NCI-H774 (cell line): ENCODE results near the gene AKR1A1.
A peak's percentile ranks its signal among the peaks of the same experiment; 100 is the strongest.
"Not testable (repeated sequence)": the region's sequence is repeated elsewhere in the genome, so short reads cannot be mapped to it uniquely, and the experiment has no call there.

Source experiments
- DNase-seq: peaks from one replicate; lab custom pipeline; 2025; lab: John Stamatoyannopoulos, UW

The AKR1A1 gene

GRCh38 chr1:45550401-45551351, at the start of gene AKR1A1:
TSS of gene AKR1A1 (plus strand) at chr1:45550826. CDS start at chr1:45561795, 10,969 bp downstream.
- DNase-seq, result peak; percentile 99

DNA sequence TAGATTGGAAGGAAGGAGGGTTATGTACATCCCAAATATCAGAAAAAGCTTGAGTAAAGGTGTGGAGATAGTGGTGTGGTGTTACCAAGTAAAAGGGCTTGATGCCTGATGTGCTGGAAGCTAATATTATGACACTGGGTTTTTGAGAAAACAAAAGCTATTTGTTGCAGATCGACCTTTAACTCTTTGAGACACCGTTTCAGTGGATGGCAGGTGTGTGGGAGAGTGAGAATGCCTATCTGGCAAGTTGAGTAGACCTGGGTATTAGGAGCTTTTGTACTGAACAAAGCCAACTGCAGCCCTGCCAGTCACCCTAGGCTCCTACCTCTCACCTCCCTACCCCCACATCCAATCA, 49.1 kb upstream of the AKR1A1 start:
- no peak for DNase-seq

GRCh38 chr1:45503462-45504360, 46.9 kb upstream of the AKR1A1 start:
- no peak for DNase-seq

GRCh38 chr1:45507195-45507594, 43.4 kb upstream of the AKR1A1 start:
- DNase-seq, result no peak

- DNase-seq, result no peak
Observed at GRCh38 chr1:45507893-45508292, 42.7 kb upstream of the AKR1A1 start.

DNA sequence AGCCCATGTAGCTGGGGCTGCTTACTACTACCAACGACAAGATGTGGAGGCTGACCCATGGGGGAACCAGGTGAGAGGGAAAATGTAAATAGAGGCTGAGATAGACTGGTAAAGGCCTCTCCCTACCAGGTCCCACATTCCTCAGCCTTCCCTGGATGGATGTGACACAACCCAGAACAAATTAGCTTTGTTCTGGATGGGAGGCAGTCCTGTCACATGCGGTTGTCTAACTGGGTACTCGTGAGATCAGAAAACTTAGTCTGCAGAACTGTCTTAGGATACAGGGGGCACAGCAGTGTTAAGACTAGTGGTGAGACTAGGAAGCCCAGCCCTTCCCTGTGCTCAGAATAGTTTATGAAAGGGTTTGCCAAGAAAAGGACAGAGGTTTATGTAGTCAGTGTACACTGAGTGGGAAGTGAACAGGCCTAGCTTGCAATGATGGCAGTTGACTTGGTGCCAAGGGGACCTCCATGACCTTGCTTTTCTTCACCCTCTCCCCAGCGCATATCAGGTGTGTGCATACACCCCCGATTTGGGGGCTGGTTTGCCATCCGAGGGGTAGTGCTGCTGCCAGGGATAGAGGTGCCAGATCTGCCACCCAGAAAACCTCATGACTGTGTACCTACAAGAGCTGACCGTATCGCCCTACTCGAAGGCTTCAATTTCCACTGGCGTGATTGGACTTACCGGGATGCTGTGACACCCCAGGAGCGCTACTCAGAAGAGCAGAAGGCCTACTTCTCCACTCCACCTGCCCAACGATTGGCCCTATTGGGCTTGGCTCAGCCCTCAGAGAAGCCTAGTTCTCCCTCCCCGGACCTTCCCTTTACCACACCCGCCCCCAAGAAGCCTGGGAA, 42.1 kb upstream of the AKR1A1 start:
- no peak for DNase-seq

GRCh38 chr1:45510036-45510971, 40.3 kb upstream of the AKR1A1 start:
- DNase-seq, result no peak

DNA sequence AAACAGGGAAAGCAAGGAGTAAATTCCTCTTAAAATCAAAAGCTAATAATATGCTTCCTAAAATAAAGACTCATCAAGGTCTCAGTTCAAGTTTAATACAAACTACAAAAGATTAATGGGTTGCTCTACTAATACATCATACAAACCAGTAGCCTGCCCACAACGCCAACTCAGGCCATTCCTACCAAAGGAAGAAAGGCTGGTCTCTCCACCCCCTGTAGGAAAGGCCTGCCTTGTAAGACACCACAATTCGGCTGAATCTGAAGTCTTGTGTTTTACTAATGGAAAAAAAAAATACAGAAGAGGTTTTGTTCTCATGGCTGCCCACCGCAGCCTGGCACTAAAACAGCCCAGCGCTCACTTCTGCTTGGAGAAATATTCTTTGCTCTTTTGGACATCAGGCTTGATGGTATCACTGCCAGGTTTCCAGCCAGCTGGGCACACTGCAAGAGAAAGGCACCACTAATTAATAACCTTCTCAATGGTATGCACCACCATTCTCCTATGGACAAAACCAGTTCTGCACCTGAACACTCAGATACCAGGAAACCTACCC, 39.6 kb upstream of the AKR1A1 start:
- no peak for DNase-seq

- DNase-seq, result peak; percentile 61
Observed at GRCh38 chr1:45512641-45513054, 38.0 kb upstream of the AKR1A1 start.

- not testable (repeated sequence) for DNase-seq
Observed at GRCh38 chr1:45513532-45514260, 36.9 kb upstream of the AKR1A1 start.

DNA sequence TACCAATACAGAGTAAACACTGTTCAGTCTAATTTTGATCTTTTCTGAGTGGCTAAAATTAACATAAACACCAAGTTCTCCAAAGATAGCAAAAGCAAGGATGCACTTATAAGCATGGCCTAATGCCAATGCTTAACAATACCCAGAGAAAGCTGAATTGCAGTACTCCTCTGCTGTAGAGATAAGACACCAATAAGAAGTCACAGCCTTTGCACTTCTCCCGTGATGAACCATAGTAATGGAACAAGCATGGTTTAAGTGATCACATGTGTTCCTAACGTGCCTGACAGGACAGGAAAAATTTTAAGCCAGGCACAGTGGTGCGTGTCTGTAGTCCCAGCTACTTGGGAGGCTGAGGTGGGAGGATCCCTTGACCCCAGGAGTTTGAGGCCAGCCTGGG, 34.6 kb upstream of the AKR1A1 start:
- no peak for DNase-seq

DNA sequence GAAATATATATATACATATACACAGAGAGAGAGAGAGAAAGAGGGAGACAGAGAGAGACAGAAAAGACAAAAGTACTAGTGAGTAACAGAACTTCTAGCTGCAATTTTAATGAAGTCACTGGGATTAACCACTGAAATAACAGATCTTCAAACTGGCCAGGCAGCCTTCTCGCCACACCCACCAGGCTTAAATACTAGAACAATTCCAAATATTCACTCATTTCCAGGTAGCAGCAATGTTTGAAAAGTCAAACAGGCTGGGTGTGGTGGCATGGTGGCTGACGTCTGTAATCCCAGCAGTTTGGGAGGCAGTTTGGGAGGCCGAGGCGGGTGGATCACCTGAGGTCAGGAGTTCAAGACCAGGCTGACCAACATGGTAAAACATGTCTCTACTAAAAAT, 34.2 kb upstream of the AKR1A1 start:
- no peak for DNase-seq

DNA sequence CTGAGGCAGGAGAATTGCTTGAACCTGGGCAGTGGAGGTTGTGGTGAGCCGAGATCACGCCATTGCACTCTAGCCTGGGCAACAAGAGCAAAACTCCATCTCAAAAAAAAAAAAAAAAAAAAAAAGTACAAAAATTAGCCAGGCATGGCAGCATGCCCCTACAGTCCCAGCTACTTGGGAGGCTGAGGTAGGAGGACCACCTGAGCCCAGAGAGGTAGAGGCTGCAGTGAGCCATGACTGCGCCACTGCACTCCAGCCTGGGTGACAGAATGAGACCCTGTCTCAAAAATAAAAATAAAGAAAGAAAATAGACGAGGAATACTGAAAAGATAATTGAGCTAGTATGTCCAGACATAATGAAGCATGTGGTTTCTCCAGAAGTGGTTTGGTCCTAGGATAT, 32.3 kb upstream of the AKR1A1 start:
- DNase-seq, result not testable (repeated sequence)

GRCh38 chr1:45518910-45519309, 31.7 kb upstream of the AKR1A1 start:
- no peak for DNase-seq

DNA sequence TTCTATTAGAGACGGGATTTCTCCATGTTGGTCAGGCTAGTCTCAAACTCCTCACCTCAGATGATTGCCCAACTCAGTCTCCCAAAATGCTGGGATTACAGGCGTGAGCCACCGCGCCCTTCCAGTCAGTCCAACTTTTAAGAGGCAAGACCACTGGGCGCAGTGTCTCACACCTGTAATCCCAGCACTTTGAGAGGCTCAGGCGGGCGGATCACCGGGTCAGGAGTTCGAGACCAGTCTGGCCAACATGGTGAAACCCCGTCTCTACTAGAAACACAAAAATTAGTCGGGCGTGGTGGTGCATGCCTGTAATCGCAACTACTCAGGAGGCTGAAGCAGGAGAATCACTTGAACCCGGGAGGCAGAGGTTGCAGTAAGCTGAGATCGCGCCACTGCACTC, 30.9 kb upstream of the AKR1A1 start:
- not testable (repeated sequence) for DNase-seq

DNA sequence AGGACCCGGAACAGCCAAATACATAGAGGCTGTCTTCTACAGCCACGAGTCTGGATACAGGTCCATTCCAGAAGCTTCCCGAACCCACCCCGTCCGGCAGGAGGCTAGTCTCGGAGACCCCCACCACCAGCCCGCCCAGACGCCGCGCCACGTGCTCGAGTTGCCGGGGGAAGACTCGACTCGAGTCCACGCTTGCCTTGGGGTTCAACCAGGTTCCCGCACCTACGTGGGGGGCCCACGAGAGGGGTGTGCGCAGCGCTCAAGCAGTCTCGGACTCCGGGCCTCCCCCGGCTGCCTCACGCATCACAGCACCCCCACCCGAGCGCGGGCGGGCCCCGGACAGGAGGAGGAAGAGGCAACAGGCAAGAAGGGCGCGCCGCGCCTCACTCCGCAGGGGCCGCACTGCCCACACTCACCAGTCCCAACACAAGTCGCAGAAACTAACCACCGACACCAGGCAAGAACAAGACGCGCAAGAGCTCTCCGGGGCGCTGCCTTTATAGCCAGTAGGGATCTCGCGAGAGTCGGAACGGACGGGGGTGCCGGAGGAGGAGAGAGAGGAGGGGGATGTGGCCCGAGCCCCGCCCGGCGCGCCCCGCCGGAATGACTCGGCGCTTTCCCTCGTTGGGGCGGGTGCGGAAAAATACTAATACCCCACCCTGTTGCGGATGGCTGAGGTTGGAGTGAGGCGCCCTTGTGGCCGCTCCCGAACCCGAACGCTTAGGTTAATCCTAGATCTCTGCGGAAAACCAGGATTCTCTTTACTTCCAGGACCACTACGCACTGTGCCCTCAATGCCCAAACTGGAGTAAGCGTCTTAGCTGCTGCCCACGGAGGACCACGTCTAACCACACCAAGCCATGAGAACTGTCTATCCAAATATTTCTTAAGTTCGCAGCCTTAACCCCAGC, 29.0 kb upstream of the AKR1A1 start, which contains the start of gene PRDX1:
PRDX1 (minus strand) TSS at position 472 of the 911 bp plus-strand sequence. CDS start 2,841 bp downstream, outside the sequence.
- DNase-seq, result peak; percentile 98

DNA sequence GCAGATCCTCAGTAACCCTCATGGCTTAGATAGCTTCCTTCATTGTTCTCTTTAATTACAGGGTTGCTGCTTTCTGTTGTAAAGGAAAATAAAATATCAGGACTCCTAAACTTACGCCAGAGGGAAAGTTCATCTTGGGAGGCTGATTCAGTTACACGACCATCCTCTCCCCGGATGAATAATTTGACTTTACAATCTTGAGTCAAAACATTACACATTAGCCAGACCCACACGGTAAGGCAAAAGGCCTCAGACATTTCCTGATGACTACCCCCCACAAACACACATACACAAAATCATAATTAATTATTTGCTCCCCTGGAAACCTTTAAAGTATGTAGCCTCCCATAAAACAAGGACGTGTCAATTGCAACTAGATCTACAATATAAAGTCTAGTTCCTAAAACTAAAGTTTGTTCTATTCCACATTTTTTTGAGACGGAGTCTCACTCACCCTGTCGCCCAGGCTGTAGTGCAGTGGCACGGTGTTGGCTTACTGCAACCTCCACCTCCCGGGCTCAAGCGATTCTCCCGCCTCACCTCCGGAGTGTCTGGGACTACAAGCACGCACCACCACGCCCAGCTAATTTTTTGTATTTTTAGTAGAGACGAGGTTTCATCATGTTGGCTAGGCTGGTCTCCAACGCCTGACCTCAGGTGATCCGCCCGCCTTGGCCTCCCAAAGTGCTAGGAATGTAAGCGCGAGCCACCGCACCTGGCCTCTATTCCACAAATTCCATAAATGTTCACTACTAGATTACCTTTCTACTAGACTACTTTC, 28.1 kb upstream of the AKR1A1 start:
- DNase-seq, result peak; percentile 59

DNA sequence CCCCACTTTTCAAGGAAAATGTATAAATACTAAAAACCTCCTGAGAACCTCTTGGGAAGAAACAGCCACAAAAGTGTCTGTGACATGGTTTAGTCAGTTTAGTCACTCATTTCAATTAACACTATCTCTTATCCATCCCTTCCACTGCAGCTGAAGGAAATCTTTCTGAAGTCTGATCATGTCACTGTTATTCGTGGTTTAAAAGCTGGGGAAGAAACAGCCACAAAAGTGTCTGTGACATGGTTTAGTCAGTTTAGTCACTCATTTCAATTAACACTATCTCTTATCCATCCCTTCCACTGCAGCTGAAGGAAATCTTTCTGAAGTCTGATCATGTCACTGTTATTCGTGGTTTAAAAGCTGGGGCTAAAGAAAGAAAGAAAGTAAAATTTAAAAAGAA, 27.1 kb upstream of the AKR1A1 start:
- not testable (repeated sequence) for DNase-seq
